Measurements from ENCODE around the gene KATNIP. TPM values are rescaled to one million over a fixed set of nuclear protein-coding genes. Genes with fewer than 3 reads are reported as not detected.
A peak's percentile ranks its signal among the peaks of the same experiment; 100 is the strongest.

KATNIP gene
- total and polyA plus RNA-seq, 2 of the 13 experiments (the other 11 are each of a cell fraction or from before 2014, with no cell fraction given), result 9.7 to 12.0 TPM

DNA sequence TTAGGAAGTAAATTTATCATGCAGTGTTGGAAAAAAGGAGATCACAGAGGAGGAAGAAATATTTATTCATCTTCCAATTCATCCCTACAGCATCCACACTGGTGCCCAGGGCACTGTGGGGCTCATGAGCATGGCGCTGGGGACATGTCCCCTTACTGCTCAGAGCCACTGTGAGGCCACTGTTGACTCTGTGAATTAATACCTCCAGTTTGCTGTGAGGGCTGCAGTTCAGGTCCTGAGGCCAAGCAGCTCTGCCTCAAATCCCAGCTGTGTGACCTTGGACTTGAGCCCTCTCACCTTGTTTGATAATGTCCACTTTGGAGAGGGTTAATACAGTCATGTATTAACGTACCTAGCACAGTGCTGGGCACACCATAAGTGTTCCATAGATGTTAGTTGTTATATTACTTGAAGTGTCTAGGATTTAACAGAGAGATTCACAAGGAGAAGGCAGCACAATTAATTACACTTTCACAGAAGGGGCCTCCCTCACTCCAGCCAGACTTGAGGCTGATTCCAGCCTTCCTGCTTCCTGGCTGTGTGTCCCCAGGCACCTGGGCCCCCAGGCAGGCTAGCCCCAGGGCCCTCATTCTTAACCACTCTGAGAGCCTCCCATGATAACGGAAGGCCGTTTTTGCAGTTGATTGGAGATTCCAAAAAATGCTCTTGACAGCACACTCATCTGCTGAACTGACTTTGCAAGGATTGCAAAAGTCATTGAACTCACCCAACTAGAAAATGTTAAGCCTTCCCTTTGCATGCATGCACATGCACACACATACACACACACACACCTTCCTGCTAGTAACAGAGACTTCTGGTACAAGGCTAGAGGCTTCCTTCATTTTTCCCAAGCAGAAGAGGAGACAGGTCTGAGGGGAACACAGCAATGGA, 29.4 kb downstream of the KATNIP start (continued):
- TF ChIP-seq ZSCAN21 (CRISPR knock-in tag; IDR thresholded peaks at IDR 0.05; ENCODE audit: borderline replicate concordance), result peak; percentile 57; the same call in 1 of the 2 replicates
- no peak for TF ChIP-seq ZSCAN20 (CRISPR knock-in tag; IDR thresholded peaks at IDR 0.05; ENCODE audit: borderline replicate concordance)
- TF ChIP-seq, protein P1, sequence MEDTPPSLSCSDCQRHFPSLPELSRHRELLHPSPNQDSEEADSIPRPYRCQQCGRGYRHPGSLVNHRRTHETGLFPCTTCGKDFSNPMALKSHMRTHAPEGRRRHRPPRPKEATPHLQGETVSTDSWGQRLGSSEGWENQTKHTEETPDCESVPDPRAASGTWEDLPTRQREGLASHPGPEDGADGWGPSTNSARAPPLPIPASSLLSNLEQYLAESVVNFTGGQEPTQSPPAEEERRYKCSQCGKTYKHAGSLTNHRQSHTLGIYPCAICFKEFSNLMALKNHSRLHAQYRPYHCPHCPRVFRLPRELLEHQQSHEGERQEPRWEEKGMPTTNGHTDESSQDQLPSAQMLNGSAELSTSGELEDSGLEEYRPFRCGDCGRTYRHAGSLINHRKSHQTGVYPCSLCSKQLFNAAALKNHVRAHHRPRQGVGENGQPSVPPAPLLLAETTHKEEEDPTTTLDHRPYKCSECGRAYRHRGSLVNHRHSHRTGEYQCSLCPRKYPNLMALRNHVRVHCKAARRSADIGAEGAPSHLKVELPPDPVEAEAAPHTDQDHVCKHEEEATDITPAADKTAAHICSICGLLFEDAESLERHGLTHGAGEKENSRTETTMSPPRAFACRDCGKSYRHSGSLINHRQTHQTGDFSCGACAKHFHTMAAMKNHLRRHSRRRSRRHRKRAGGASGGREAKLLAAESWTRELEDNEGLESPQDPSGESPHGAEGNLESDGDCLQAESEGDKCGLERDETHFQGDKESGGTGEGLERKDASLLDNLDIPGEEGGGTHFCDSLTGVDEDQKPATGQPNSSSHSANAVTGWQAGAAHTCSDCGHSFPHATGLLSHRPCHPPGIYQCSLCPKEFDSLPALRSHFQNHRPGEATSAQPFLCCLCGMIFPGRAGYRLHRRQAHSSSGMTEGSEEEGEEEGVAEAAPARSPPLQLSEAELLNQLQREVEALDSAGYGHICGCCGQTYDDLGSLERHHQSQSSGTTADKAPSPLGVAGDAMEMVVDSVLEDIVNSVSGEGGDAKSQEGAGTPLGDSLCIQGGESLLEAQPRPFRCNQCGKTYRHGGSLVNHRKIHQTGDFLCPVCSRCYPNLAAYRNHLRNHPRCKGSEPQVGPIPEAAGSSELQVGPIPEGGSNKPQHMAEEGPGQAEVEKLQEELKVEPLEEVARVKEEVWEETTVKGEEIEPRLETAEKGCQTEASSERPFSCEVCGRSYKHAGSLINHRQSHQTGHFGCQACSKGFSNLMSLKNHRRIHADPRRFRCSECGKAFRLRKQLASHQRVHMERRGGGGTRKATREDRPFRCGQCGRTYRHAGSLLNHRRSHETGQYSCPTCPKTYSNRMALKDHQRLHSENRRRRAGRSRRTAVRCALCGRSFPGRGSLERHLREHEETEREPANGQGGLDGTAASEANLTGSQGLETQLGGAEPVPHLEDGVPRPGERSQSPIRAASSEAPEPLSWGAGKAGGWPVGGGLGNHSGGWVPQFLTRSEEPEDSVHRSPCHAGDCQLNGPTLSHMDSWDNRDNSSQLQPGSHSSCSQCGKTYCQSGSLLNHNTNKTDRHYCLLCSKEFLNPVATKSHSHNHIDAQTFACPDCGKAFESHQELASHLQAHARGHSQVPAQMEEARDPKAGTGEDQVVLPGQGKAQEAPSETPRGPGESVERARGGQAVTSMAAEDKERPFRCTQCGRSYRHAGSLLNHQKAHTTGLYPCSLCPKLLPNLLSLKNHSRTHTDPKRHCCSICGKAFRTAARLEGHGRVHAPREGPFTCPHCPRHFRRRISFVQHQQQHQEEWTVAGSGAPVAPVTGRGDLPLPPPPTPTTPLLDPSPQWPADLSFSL (CRISPR knock-in tag; IDR thresholded peaks at IDR 0.05), result no peak
- TF ChIP-seq HMG20B (CRISPR knock-in tag; conservative IDR thresholded peaks at IDR 0.05), result peak; percentile 81; the same call in 1 of the 2 replicates
- TF ChIP-seq CBX2 (IDR thresholded peaks at IDR 0.05; ENCODE audit: low read depth, low read length), result no peak
- no peak for TF ChIP-seq CBX2 (CRISPR knock-in tag; IDR thresholded peaks at IDR 0.05; ENCODE audit: low read depth)
- TF ChIP-seq, protein P2, sequence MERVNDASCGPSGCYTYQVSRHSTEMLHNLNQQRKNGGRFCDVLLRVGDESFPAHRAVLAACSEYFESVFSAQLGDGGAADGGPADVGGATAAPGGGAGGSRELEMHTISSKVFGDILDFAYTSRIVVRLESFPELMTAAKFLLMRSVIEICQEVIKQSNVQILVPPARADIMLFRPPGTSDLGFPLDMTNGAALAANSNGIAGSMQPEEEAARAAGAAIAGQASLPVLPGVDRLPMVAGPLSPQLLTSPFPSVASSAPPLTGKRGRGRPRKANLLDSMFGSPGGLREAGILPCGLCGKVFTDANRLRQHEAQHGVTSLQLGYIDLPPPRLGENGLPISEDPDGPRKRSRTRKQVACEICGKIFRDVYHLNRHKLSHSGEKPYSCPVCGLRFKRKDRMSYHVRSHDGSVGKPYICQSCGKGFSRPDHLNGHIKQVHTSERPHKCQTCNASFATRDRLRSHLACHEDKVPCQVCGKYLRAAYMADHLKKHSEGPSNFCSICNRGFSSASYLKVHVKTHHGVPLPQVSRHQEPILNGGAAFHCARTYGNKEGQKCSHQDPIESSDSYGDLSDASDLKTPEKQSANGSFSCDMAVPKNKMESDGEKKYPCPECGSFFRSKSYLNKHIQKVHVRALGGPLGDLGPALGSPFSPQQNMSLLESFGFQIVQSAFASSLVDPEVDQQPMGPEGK (CRISPR knock-in tag; IDR thresholded peaks at IDR 0.05), result peak; percentile 65
- no peak for TF ChIP-seq RBM22 (optimal IDR thresholded peaks at IDR 0.05; ENCODE audit: low read length)
- TF ChIP-seq MEIS2 (CRISPR knock-in tag; IDR thresholded peaks at IDR 0.05), result no peak
- TF ChIP-seq BRD4 (CRISPR knock-in tag; IDR thresholded peaks at IDR 0.05), result no peak
- no peak for TF ChIP-seq MAF1 (CRISPR knock-in tag; IDR thresholded peaks at IDR 0.05; ENCODE audit: borderline replicate concordance)
- TF ChIP-seq NBN (conservative IDR thresholded peaks at IDR 0.05), result no peak
- TF ChIP-seq ZNF496 (CRISPR knock-in tag; IDR thresholded peaks at IDR 0.05; ENCODE audit: insufficient replicate concordance), result no peak
- TF ChIP-seq HDAC2 (CRISPR knock-in tag; IDR thresholded peaks at IDR 0.05), result peak; percentile 94
- TF ChIP-seq ZKSCAN1 (IDR thresholded peaks at IDR 0.05; ENCODE audit: low read length), result no peak
- no peak for TF ChIP-seq SRSF1 (optimal IDR thresholded peaks at IDR 0.05; ENCODE audit: low read depth, low read length)
- TF ChIP-seq, protein P3, sequence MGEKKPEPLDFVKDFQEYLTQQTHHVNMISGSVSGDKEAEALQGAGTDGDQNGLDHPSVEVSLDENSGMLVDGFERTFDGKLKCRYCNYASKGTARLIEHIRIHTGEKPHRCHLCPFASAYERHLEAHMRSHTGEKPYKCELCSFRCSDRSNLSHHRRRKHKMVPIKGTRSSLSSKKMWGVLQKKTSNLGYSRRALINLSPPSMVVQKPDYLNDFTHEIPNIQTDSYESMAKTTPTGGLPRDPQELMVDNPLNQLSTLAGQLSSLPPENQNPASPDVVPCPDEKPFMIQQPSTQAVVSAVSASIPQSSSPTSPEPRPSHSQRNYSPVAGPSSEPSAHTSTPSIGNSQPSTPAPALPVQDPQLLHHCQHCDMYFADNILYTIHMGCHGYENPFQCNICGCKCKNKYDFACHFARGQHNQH (CRISPR knock-in tag; IDR thresholded peaks at IDR 0.05), result peak; percentile 73; the same call in 1 of the 2 replicates
- TF ChIP-seq ZNF101 (CRISPR knock-in tag; IDR thresholded peaks at IDR 0.05; ENCODE audit: borderline replicate concordance, low read depth), result 0 out of 2 replicates have a peak, but pooled peaks have one; percentile 43
- no peak for TF ChIP-seq ZNF180 (CRISPR knock-in tag; IDR thresholded peaks at IDR 0.05; ENCODE audit: borderline replicate concordance, low read depth)
- TF ChIP-seq POGZ (CRISPR knock-in tag; IDR thresholded peaks at IDR 0.05), result 0 out of 2 replicates have a peak, but pooled peaks have one; percentile 27
- peak; percentile 74 for TF ChIP-seq HDAC1 (CRISPR knock-in tag; IDR thresholded peaks at IDR 0.05)

All from HepG2 (cell line).